Liver (tissue), 3 donors: ENCODE results near the gene SH3RF3.

ENCODE experiments used
- EGR1 ChIP-seq, 2 donors: IDR thresholded peaks; 2 replicates each; pipeline ENCODE4 v1.6.1; 2016 to 2018; ENCODE audit warnings: antibody characterized with exemption in 2 of 2, low read depth in 2 of 2
- FOXA1 ChIP-seq: IDR thresholded peaks from 2 replicates; pipeline ENCODE4 v1.6.1; 2016; ENCODE audit warnings: antibody characterized with exemption
- GABPA ChIP-seq, 2 donors: IDR thresholded peaks in 1 of 2; conservative IDR thresholded peaks in 1 of 2; 2 replicates each; pipeline ENCODE4 v1.6.1; 2016; ENCODE audit warnings: antibody characterized with exemption in 2 of 2, mild to moderate bottlenecking in 1 of 2, moderate library complexity in 1 of 2
- JUND ChIP-seq, 2 donors: IDR thresholded peaks; 2 replicates each; pipeline ENCODE4 v1.6.1; 2016; ENCODE audit warnings: antibody characterized with exemption in 2 of 2
- RAD21 ChIP-seq, 2 donors: IDR thresholded peaks; 2 replicates each; pipeline ENCODE4 v1.6.1; 2016; ENCODE audit warnings: antibody characterized with exemption in 2 of 2, mild to moderate bottlenecking in 2 of 2
- SP1 ChIP-seq: IDR thresholded peaks from 2 replicates; pipeline ENCODE4 v1.6.1; 2018; ENCODE audit warnings: antibody characterized with exemption, mild to moderate bottlenecking
- TAF1 ChIP-seq: conservative IDR thresholded peaks from 2 replicates; pipeline ENCODE4 v1.6.1; 2016; ENCODE audit warnings: antibody characterized with exemption, mild to moderate bottlenecking
- YY1 ChIP-seq: IDR thresholded peaks from 2 replicates; pipeline ENCODE4 v1.6.1; 2016; ENCODE audit warnings: antibody characterized with exemption, mild to moderate bottlenecking
- TF ChIP-seq, protein P1 (sequence below): fragments of 150-350 bp; IDR thresholded peaks from 2 replicates; pipeline ENCODE4 v1.5.1; 2017; ENCODE audit warnings: improper control_type of control experiment, low read depth, low read length; ENCODE audit not compliant: missing input control
- TF ChIP-seq, protein P2 (sequence below): IDR thresholded peaks from 2 replicates; pipeline ENCODE4 v1.6.1; 2016; ENCODE audit warnings: antibody characterized with exemption
- TF ChIP-seq, protein P3 (sequence below): IDR thresholded peaks from 2 replicates; pipeline ENCODE4 v1.6.1; 2016; ENCODE audit warnings: antibody characterized with exemption, mild to moderate bottlenecking
- TF ChIP-seq, protein P4 (sequence below): IDR thresholded peaks from 2 replicates; pipeline ENCODE4 v1.6.1; 2016; ENCODE audit warnings: antibody characterized with exemption
- donor health status: healthy.
- donor health status: healthy.

GRCh38 chr2:109525836-109526235 is 396.8 kb downstream of the SH3RF3 start:
- TF ChIP-seq, protein P1, sequence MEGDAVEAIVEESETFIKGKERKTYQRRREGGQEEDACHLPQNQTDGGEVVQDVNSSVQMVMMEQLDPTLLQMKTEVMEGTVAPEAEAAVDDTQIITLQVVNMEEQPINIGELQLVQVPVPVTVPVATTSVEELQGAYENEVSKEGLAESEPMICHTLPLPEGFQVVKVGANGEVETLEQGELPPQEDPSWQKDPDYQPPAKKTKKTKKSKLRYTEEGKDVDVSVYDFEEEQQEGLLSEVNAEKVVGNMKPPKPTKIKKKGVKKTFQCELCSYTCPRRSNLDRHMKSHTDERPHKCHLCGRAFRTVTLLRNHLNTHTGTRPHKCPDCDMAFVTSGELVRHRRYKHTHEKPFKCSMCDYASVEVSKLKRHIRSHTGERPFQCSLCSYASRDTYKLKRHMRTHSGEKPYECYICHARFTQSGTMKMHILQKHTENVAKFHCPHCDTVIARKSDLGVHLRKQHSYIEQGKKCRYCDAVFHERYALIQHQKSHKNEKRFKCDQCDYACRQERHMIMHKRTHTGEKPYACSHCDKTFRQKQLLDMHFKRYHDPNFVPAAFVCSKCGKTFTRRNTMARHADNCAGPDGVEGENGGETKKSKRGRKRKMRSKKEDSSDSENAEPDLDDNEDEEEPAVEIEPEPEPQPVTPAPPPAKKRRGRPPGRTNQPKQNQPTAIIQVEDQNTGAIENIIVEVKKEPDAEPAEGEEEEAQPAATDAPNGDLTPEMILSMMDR, result no peak
- TF ChIP-seq RAD21 (IDR thresholded peaks at IDR 0.05) (no peak), FOXA1 (no peak), TAF1 (no peak), GABPA (IDR thresholded peaks at IDR 0.05 in 1 of 2, conservative IDR thresholded peaks at IDR 0.05 in 1 of 2) (no peak), YY1 (no peak), EGR1 (IDR thresholded peaks at IDR 0.05; ENCODE audit: low read depth in 2 of 2) (no peak), JUND (IDR thresholded peaks at IDR 0.05) (no peak), SP1 (no peak)
- TF ChIP-seq, protein P2, sequence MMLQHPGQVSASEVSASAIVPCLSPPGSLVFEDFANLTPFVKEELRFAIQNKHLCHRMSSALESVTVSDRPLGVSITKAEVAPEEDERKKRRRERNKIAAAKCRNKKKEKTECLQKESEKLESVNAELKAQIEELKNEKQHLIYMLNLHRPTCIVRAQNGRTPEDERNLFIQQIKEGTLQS, result no peak
- TF ChIP-seq, protein P3, sequence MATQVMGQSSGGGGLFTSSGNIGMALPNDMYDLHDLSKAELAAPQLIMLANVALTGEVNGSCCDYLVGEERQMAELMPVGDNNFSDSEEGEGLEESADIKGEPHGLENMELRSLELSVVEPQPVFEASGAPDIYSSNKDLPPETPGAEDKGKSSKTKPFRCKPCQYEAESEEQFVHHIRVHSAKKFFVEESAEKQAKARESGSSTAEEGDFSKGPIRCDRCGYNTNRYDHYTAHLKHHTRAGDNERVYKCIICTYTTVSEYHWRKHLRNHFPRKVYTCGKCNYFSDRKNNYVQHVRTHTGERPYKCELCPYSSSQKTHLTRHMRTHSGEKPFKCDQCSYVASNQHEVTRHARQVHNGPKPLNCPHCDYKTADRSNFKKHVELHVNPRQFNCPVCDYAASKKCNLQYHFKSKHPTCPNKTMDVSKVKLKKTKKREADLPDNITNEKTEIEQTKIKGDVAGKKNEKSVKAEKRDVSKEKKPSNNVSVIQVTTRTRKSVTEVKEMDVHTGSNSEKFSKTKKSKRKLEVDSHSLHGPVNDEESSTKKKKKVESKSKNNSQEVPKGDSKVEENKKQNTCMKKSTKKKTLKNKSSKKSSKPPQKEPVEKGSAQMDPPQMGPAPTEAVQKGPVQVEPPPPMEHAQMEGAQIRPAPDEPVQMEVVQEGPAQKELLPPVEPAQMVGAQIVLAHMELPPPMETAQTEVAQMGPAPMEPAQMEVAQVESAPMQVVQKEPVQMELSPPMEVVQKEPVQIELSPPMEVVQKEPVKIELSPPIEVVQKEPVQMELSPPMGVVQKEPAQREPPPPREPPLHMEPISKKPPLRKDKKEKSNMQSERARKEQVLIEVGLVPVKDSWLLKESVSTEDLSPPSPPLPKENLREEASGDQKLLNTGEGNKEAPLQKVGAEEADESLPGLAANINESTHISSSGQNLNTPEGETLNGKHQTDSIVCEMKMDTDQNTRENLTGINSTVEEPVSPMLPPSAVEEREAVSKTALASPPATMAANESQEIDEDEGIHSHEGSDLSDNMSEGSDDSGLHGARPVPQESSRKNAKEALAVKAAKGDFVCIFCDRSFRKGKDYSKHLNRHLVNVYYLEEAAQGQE, result no peak
- TF ChIP-seq, protein P4, sequence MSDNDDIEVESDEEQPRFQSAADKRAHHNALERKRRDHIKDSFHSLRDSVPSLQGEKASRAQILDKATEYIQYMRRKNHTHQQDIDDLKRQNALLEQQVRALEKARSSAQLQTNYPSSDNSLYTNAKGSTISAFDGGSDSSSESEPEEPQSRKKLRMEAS, result no peak
